Measurements from ENCODE around the gene PAPSS2.
A peak's percentile ranks its signal among the peaks of the same experiment; 100 is the strongest.
"Not testable (repeated sequence)": the region's sequence is repeated elsewhere in the genome, so short reads cannot be mapped to it uniquely, and the experiment has no call there.

The PAPSS2 gene

GRCh38 chr10:87748244-87748643, 88.6 kb downstream of the PAPSS2 start:
- DNase-seq (ENCODE audit: low read depth in 2 of 2) = not testable (repeated sequence)

- DNase-seq (ENCODE audit: low read depth in 2 of 2) = peak; percentile 55 to 58
Observed at GRCh38 chr10:87750001-87750671, 90.5 kb downstream of the PAPSS2 start.

- no peak for DNase-seq (ENCODE audit: low read depth in 2 of 2)
Observed at GRCh38 chr10:87750817-87751216, 91.1 kb downstream of the PAPSS2 start.

- no peak for DNase-seq (ENCODE audit: low read depth in 2 of 2)
Observed at GRCh38 chr10:87751274-87751673, 91.6 kb downstream of the PAPSS2 start.

- DNase-seq (ENCODE audit: low read depth in 2 of 2) = no peak
Observed at GRCh38 chr10:87752566-87752965, 92.9 kb downstream of the PAPSS2 start.

- DNase-seq (ENCODE audit: low read depth in 2 of 2) = no peak
Observed at GRCh38 chr10:87753995-87754866, 94.6 kb downstream of the PAPSS2 start.

- no peak for DNase-seq (ENCODE audit: low read depth in 2 of 2)
Observed at GRCh38 chr10:87757685-87758084, 98.0 kb downstream of the PAPSS2 start.

- DNase-seq (ENCODE audit: low read depth in 2 of 2) = no peak
Observed at GRCh38 chr10:87759551-87759950, 99.9 kb downstream of the PAPSS2 start.

- no peak for DNase-seq (ENCODE audit: low read depth in 2 of 2)
Observed at GRCh38 chr10:87760195-87760905, 100.7 kb downstream of the PAPSS2 start.

- DNase-seq (ENCODE audit: low read depth in 2 of 2) = no peak
Observed at GRCh38 chr10:87761153-87761552, 101.5 kb downstream of the PAPSS2 start.

- DNase-seq (ENCODE audit: low read depth in 2 of 2) = no peak
Observed at GRCh38 chr10:87761892-87762291, 102.2 kb downstream of the PAPSS2 start.

GRCh38 chr10:87763086-87763861, 103.6 kb downstream of the PAPSS2 start:
- no peak for DNase-seq (ENCODE audit: low read depth in 2 of 2)

- DNase-seq (ENCODE audit: low read depth in 2 of 2) = no peak
Observed at GRCh38 chr10:87764072-87764934, 104.6 kb downstream of the PAPSS2 start.

- no peak for DNase-seq (ENCODE audit: low read depth in 2 of 2)
Observed at GRCh38 chr10:87765666-87766376, 106.1 kb downstream of the PAPSS2 start.

- DNase-seq (ENCODE audit: low read depth in 2 of 2) = no peak
Observed at GRCh38 chr10:87767253-87767652, 107.6 kb downstream of the PAPSS2 start.

- DNase-seq (ENCODE audit: low read depth in 2 of 2) = no peak
Observed at GRCh38 chr10:87771871-87772500, 112.3 kb downstream of the PAPSS2 start.

- DNase-seq (ENCODE audit: low read depth in 2 of 2) = no peak
Observed at GRCh38 chr10:87775766-87776165, 116.1 kb downstream of the PAPSS2 start.

- DNase-seq (ENCODE audit: low read depth in 2 of 2) = no peak
Observed at GRCh38 chr10:87776328-87776727, 116.7 kb downstream of the PAPSS2 start.

- no peak for DNase-seq (ENCODE audit: low read depth in 2 of 2)
Observed at GRCh38 chr10:87781545-87781944, 121.9 kb downstream of the PAPSS2 start.

- no peak for DNase-seq (ENCODE audit: low read depth in 2 of 2)
Observed at GRCh38 chr10:87782721-87783120, 123.0 kb downstream of the PAPSS2 start.
